ENCODE measurements around the gene TMPRSS13. TPM values are rescaled to one million over a fixed set of nuclear protein-coding genes. Genes with fewer than 3 reads are reported as not detected.

TMPRSS13 gene
- total and polyA plus RNA-seq, 9 of the 15 experiments (the other 6 are each of a cell fraction or from before 2014, with no cell fraction given) = 0.11 to 0.29 (median 0.15) TPM

GRCh38 chr11:117946156-117946841, 17.1 kb upstream of the TMPRSS13 start:
- in situ Hi-C loops (cut with MboI) = loop anchor here (5.0 to 10.0 kb wide), 3 partner anchors 101 to 124 kb away; partner anchors contain the start of gene FXYD2

More at GRCh38 chr11:117946156-117946841, 17.1 kb upstream of the TMPRSS13 start:
- H3K9me3 ChIP-seq (replicated peaks; ENCODE audit: control insufficient read depth, insufficient read depth, low read depth, low read length) = no peaks in the 10 kb centered on the region
- TF ChIP-seq ZSCAN32 (CRISPR knock-in tag; IDR thresholded peaks at IDR 0.05) = no peak
- TF ChIP-seq NFRKB (IDR thresholded peaks at IDR 0.05; ENCODE audit: low read depth) = no peak
- peak; percentile 73 for TF ChIP-seq CEBPG (CRISPR knock-in tag; IDR thresholded peaks at IDR 0.05)
- TF ChIP-seq CEBPG (tag; conservative IDR thresholded peaks at IDR 0.05 in 1 of 2, IDR thresholded peaks at IDR 0.05 in 1 of 2) = peak; percentile 67 to 85
- TF ChIP-seq ZNF395 (CRISPR knock-in tag; IDR thresholded peaks at IDR 0.05) = no peak
- TF ChIP-seq SNIP1 (IDR thresholded peaks at IDR 0.05; ENCODE audit: low read depth) = no peak
- no peak for TF ChIP-seq SIRT6 (IDR thresholded peaks at IDR 0.05; ENCODE audit: low read depth, low read length)
- peak; percentile 36; the same call in 1 of the 2 replicates for TF ChIP-seq ZNF143 (CRISPR knock-in tag; IDR thresholded peaks at IDR 0.05)
- TF ChIP-seq CEBPB (tag; IDR thresholded peaks at IDR 0.05) = peak; percentile 27; the same call in 1 of the 2 replicates
- peak; percentile 23 for TF ChIP-seq CBFA2T2 (conservative IDR thresholded peaks at IDR 0.05)
- peak; percentile 6; the same call in 1 of the 2 replicates for TF ChIP-seq TAL1 (IDR thresholded peaks at IDR 0.05)
- no peak for TF ChIP-seq JUN (IDR thresholded peaks at IDR 0.05; ENCODE audit: borderline replicate concordance, low read depth, low read length)
- TF ChIP-seq JUN (CRISPR knock-in tag; IDR thresholded peaks at IDR 0.05; ENCODE audit: borderline replicate concordance) = 0 out of 2 replicates have a peak, but pooled peaks have one; percentile 15
- H3K4me3 ChIP-seq = no peak overlapping the region
- ChIA-PET CTCF (ENCODE audit: low intra/inter-chr PET ratio) (interaction anchor here (1.3 to 4.9 kb wide), 4 partner anchors 102 to 139 kb away, joined by 4 to 37 read pairs (median 20); no protein-coding TSS in a partner anchor), POLR2A (interaction anchor here (0.6 to 1.3 kb wide), 12 partner anchors 9 to 367 kb away, joined by 3 to 7 read pairs (median 3); no protein-coding TSS in a partner anchor)
- WGBS (ENCODE audit: insufficient coverage, low coverage, missing lambda C conversion rate) = 4% methylated on average over 5 of the region's 5 CpGs
- FAIRE-seq (no peak), ATAC-seq (peak; percentile 4; the same call in 1 of the 3 replicates), DNase-seq (ENCODE audit: extremely low read depth in 1 of 4, low spot score in 3 of 4) (no peak)
- H2AFZ ChIP-seq (ENCODE audit: low read depth, low read length) = no peak overlapping the region
- no peaks in the 10 kb centered on the region for H3K9me1 ChIP-seq (ENCODE audit: control insufficient read depth, insufficient read depth, low read length)
- H3K27me3 ChIP-seq (ENCODE audit: control insufficient read depth in 2 of 2, insufficient read depth in 2 of 2, low read length in 2 of 2) = no peaks in the 10 kb centered on the region
- no peaks in the 10 kb centered on the region for H3K79me2 ChIP-seq (ENCODE audit: control insufficient read depth, insufficient read depth, low read length)
- peaks cover 14 to 35% of the 10 kb centered on the region in 2 experiments for H3K4me1 ChIP-seq (replicated peaks in 1 of 2; ENCODE audit: control insufficient read depth in 2 of 2, insufficient read depth in 2 of 2, low read length in 2 of 2)
- no peaks in the 10 kb centered on the region for H3K36me3 ChIP-seq (ENCODE audit: control insufficient read depth, insufficient read depth, low read length)
- H3K9ac ChIP-seq (ENCODE audit: insufficient read depth in 1 of 2, low read depth in 2 of 2, low read length in 2 of 2) = no peak overlapping the region
- no peaks in the 10 kb centered on the region for H4K20me1 ChIP-seq (replicated peaks; ENCODE audit: control insufficient read depth, insufficient read depth, low read length)
- no peak overlapping the region for H3K27ac ChIP-seq (ENCODE audit: extremely low read depth, low read depth, low read length)
- intact Hi-C loops (cut with micrococcal nuclease) = loop anchor here (2.0 to 10.0 kb wide), 4 partner anchors 34 to 521 kb away; partner anchors contain the start of gene SCN2B
- H3K4me2 ChIP-seq (ENCODE audit: insufficient read depth, low read length) = no peak overlapping the region; the same call in 1 of the 2 replicates
- no TSS peak for BruUV-seq (replicated peaks)

All from K562 (cell line).